Activated CD8-positive, alpha-beta T cell treated with anti-CD3 and anti-CD28 coated beads for 36 hours (primary cell): ENCODE data around the gene POP5. TPM values are rescaled to one million over a fixed set of nuclear protein-coding genes. Genes with fewer than 3 reads are reported as not detected.

ENCODE experiments used
- ATAC-seq: fragments of 200-7000 bp; cut with Tn5 transposase; one replicate; pipeline ENCODE4 v1.10.0; 2021; ENCODE audit warnings: mild to moderate bottlenecking, moderate library complexity
- CTCF ChIA-PET: fragments of 350-600 bp; sonication (Branson Sonifier 250); formaldehyde crosslinking; loops from one replicate; lab custom pipeline; 2021; ENCODE audit warnings: antibody characterized with exemption; lab: Charles Lee
- POLR2A ChIA-PET: fragments of 350-600 bp; sonication (Branson Sonifier 250); formaldehyde crosslinking; loops from one replicate; lab custom pipeline; 2021; ENCODE audit warnings: antibody characterized with exemption; lab: Charles Lee
- DNase-seq: peaks from one replicate; pipeline ENCODE4 v3.0.0-alpha.2; 2020
- H3K27ac Mint-ChIP-seq: one replicate; pipeline ENCODE4 v1.8.0; 2021; ENCODE audit warnings: mild to moderate bottlenecking, mixed read lengths
- H3K27me3 Mint-ChIP-seq: one replicate; pipeline ENCODE4 v1.8.0; 2021; ENCODE audit warnings: mixed read lengths
- H3K36me3 Mint-ChIP-seq: one replicate; pipeline ENCODE4 v1.8.0; 2021; ENCODE audit warnings: low read depth, mixed read lengths
- H3K4me1 Mint-ChIP-seq: one replicate; pipeline ENCODE4 v1.8.0; 2021; ENCODE audit warnings: low read depth, mixed read lengths
- H3K4me3 Mint-ChIP-seq: one replicate; pipeline ENCODE4 v1.8.0; 2021; ENCODE audit warnings: mild to moderate bottlenecking, moderate library complexity, mixed read lengths
- H3K9me3 Mint-ChIP-seq: one replicate; pipeline ENCODE4 v1.8.0; 2021; ENCODE audit warnings: mixed read lengths
- CTCF ChIP-seq: fragments of 200-600 bp; IDR thresholded peaks from one replicate; pipeline ENCODE4 v1.8.0; 2022; ENCODE audit warnings: antibody characterized with exemption, mild to moderate bottlenecking
- intact Hi-C: fragments of 100-400 bp; cut with micrococcal nuclease; formaldehyde crosslinking; loops from one replicate; pipeline ENCODE4 v1.10.0; 2022
- total RNA-seq, 2 experiments: library from RNA; stranded (reverse); gene quantifications; one replicate each; pipeline ENCODE4 v1.2.3, GENCODE V29; 2021

Gene POP5
- total RNA-seq, 2 experiments from 2014 or later = 44.3 to 51.1 TPM

DNA sequence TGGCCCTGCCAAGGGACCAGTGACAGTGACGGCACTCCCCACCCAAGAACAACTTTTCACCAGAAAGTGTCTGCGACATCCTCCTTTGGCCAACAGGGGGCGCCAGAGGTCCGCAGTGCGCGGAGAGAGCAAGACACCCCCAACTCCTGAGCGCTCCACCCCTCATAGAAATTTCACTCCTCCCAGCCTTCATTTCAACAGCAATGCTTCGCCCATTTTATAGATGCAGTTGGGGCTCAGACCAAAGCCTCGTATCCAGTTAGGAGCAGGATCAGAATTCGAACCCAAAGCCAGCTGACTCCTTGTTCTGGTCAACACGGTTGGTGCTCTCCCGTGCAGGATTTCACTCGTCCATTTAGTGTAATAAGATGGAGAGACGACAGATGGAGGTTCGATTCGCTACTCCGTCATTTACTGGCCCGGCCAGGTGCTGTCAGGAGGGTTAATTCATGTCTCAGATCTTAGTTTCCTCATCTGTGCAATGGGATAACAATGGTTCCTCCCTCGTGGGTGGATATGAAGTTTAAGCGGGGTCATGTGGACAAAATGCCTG, 2.4 kb upstream of the POP5 start:
- ATAC-seq (peak; percentile 21), DNase-seq (peak; percentile 86)
- H3K4me1 Mint-ChIP-seq = peaks cover 36% of the 10 kb centered on the region
- H3K27me3 Mint-ChIP-seq = peaks cover 16% of the 10 kb centered on the region
- no peak overlapping the region for H3K27ac Mint-ChIP-seq
- POLR2A ChIA-PET = interaction anchor here (0.5 to 0.7 kb wide), 2 partner anchors 10 to 61 kb away, joined by 3 read pairs; no protein-coding TSS in a partner anchor
- intact Hi-C loops = loop anchor here (5.0 to 10.0 kb wide), 2 partner anchors 129 to 381 kb away; partner anchors contain the start of gene UNC119B
- H3K9me3 Mint-ChIP-seq = no peaks in the 10 kb centered on the region
- CTCF ChIA-PET = interaction anchor here (0.6 to 5.8 kb wide), 40 partner anchors 8 to 512 kb away, joined by 3 to 180 read pairs (median 4); partner anchors contain the start of genes CABP1 and MLEC
- peak; percentile 98 for TF ChIP-seq CTCF
- H3K36me3 Mint-ChIP-seq = peaks cover 15% of the 10 kb centered on the region
- H3K4me3 Mint-ChIP-seq = peak overlapping the region; percentile 64

GRCh38 chr12:120581998-120582397, 796 bp upstream of the POP5 start:
- DNase-seq = peak; percentile 32
- Mint-ChIP-seq H3K4me1 (peaks cover 36% of the 10 kb centered on the region), H3K27ac (peak overlapping the region; percentile 90), H3K27me3 (peaks cover 16% of the 10 kb centered on the region), H3K4me3 (peak overlapping the region; percentile 98), H3K36me3 (peaks cover 23% of the 10 kb centered on the region), H3K9me3 (no peaks in the 10 kb centered on the region)
- ChIA-PET POLR2A (interaction anchor here (1.0 to 1.6 kb wide), 4 partner anchors 22 to 140 kb away, joined by 3 to 5 read pairs (median 4); a partner anchor contains a TSS), CTCF (interaction anchor here (0.6 to 5.8 kb wide), 29 partner anchors 8 to 478 kb away, joined by 3 to 180 read pairs (median 5); partner anchors contain the start of genes ACADS, CABP1, MLEC and PLA2G1B)
- no peak for ATAC-seq
- no peak for TF ChIP-seq CTCF
- intact Hi-C loops = loop anchor here (1.0 to 10.0 kb wide), 3 partner anchors 67 to 383 kb away; partner anchors contain the start of gene UNC119B

DNA sequence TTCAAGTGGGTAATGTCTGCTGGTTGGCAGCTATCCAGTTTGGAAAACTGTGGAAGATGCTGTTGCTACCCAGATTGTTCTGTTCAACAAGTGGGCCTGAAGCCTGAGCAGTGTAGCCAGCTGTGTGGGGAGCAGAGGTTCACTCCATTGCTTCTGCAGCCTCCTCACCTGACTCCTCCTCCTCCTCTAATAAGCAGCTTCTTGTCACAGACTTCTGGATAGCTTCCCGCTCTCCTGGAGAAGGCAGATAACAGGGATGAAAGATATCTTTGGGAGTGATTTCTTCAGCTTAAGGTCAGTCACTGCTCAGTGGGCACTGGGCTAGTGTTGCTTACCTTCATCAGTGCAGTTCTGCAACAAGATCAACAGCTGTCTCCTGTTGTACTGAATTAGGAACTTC, 2.0 kb downstream of the POP5 start:
- ChIA-PET POLR2A (interaction anchor here (1.0 to 2.4 kb wide), 4 partner anchors 41 to 287 kb away, joined by 3 to 7 read pairs (median 4); partner anchors contain the start of genes RNU4-1, RNU4-2 and SRSF9), CTCF (interaction anchor here (1.1 to 1.4 kb wide), 2 partner anchors 68 to 149 kb away, joined by 3 to 4 read pairs; no protein-coding TSS in a partner anchor)
- Mint-ChIP-seq H3K36me3 (peaks cover 46% of the 10 kb centered on the region), H3K4me1 (peaks cover 35% of the 10 kb centered on the region), H3K9me3 (no peaks in the 10 kb centered on the region), H3K4me3 (peak overlapping the region; percentile 98), H3K27me3 (peaks cover 6% of the 10 kb centered on the region), H3K27ac (peak overlapping the region; percentile 48)
- intact Hi-C loops = no loop called here
- ATAC-seq (no peak), DNase-seq (no peak)
- no peak for TF ChIP-seq CTCF

DNA sequence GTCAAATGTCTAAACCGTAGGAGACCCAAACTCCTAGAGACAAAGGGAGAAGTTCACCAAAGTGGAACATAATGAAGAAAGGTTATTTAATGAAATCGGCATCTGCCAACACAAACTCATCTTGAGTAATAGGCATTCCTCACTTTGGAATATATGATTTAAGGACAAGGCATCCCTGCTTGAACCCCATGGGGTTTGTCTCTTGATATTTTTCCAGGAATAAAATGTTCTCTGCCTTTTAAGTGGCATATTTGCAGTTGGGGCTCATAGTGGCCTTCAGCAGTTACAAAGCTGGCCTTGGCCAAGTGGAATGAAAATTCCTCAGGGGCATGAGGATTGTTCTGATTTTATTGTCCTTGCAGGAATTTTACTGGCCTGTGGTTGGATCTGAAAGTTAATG, 7.1 kb downstream of the POP5 start:
- Mint-ChIP-seq H3K36me3 (peaks cover 61% of the 10 kb centered on the region), H3K4me3 (no peak overlapping the region), H3K4me1 (peaks cover under 1% of the 10 kb centered on the region), H3K27me3 (no peaks in the 10 kb centered on the region), H3K27ac (peak overlapping the region; percentile 7), H3K9me3 (no peaks in the 10 kb centered on the region)
- CTCF ChIA-PET = interaction anchor here (1.1 kb wide), 1 partner anchor 9 kb away, joined by 6 read pairs; no protein-coding TSS in a partner anchor
- TF ChIP-seq CTCF = no peak
- DNase-seq (no peak), ATAC-seq (no peak)
- intact Hi-C loops = no loop called here
- POLR2A ChIA-PET = interaction anchor here (0.6 kb wide), 1 partner anchor 212 kb away, joined by 4 read pairs; no protein-coding TSS in a partner anchor

DNA sequence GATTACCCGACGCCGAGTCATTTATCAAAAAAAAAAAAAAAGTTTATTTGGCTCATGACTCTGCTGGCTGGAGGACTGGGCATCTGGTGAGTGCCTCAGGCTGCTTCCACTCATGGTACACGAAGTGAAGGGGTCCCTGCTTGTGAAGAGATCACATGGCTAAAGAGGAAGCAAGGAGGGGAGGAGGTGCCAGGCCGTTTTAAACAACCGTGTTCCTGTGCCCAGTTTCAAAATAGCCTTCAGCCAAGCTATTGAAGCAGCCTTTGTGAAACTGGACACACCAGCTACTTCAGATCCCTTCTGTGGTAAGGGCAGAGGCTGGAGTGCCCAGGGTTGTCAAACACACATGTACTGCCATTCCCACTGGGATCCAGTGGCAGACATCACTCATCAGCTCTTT, 7.6 kb downstream of the POP5 start:
- Mint-ChIP-seq H3K27ac (no peak overlapping the region), H3K9me3 (no peaks in the 10 kb centered on the region), H3K4me3 (no peak overlapping the region), H3K36me3 (peaks cover 62% of the 10 kb centered on the region), H3K27me3 (no peaks in the 10 kb centered on the region), H3K4me1 (no peaks in the 10 kb centered on the region)
- intact Hi-C loops = no loop called here
- POLR2A ChIA-PET = no interaction called here
- DNase-seq = no peak
- no peak for TF ChIP-seq CTCF
- CTCF ChIA-PET = interaction anchor here (1.1 kb wide), 1 partner anchor 9 kb away, joined by 6 read pairs; no protein-coding TSS in a partner anchor
- no peak for ATAC-seq
